Measurements from ENCODE around the gene SLC14A1. TPM values are rescaled to one million over a fixed set of nuclear protein-coding genes. Genes with fewer than 3 reads are reported as not detected.

SLC14A1 gene
- total and polyA plus RNA-seq, 5 donors, result 5.2 to 15.7 (median 9.8) TPM

GRCh38 chr18:45722899-45723298 lies 1.1 kb upstream of the SLC14A1 start:
- no peaks in the 10 kb centered on the region for H3K27me3 ChIP-seq (ENCODE audit: control insufficient read depth, insufficient read depth)
- H3K4me3 ChIP-seq (ENCODE audit: low read length), result no peak overlapping the region
- no peak overlapping the region for H3K27ac ChIP-seq (ENCODE audit: low read length)
- intact Hi-C loops (cut with DNase I), result loop anchor here in 2 of 4 donors (5.0 to 10.0 kb wide), 2 partner anchors 112 to 114 kb away; no protein-coding TSS in a partner anchor
- under 1% methylated on average over 5 of the region's 5 CpGs for WGBS
- DNase-seq (peak; percentile 68 to 91 (median 86)), ATAC-seq (peak in 1 of 2 donors; percentile 83)
- no peaks in the 10 kb centered on the region for H3K4me1 ChIP-seq (ENCODE audit: control insufficient read depth, insufficient read depth, low read length)
- no peaks in the 10 kb centered on the region for H3K9me3 ChIP-seq (ENCODE audit: control insufficient read depth, low read length)

GRCh38 chr18:45724601-45725000 lies 620 bp downstream of the SLC14A1 start:
- 57% methylated on average over 4 of the region's 4 CpGs for WGBS
- H3K4me1 ChIP-seq (ENCODE audit: control insufficient read depth, insufficient read depth, low read length), result no peaks in the 10 kb centered on the region
- H3K27me3 ChIP-seq (ENCODE audit: control insufficient read depth, insufficient read depth), result no peaks in the 10 kb centered on the region
- H3K4me3 ChIP-seq (ENCODE audit: low read length), result no peak overlapping the region
- H3K9me3 ChIP-seq (ENCODE audit: control insufficient read depth, low read length), result no peaks in the 10 kb centered on the region
- DNase-seq, result no peak
- H3K27ac ChIP-seq (ENCODE audit: low read length), result no peak overlapping the region
- no peak for ATAC-seq
- intact Hi-C loops (cut with DNase I), result loop anchor here in 2 of 4 donors (5.0 to 10.0 kb wide), 2 partner anchors 110 to 113 kb away; no protein-coding TSS in a partner anchor

GRCh38 chr18:45725336-45725735 lies 1.4 kb downstream of the SLC14A1 start:
- intact Hi-C loops (cut with DNase I), result loop anchor here in 1 of 4 donors (10.0 kb wide), 1 partner anchor 109 kb away; no protein-coding TSS in a partner anchor
- H3K4me1 ChIP-seq (ENCODE audit: control insufficient read depth, insufficient read depth, low read length), result no peaks in the 10 kb centered on the region
- DNase-seq (no peak), ATAC-seq (no peak)
- H3K27ac ChIP-seq (ENCODE audit: low read length), result no peak overlapping the region
- H3K4me3 ChIP-seq (ENCODE audit: low read length), result no peak overlapping the region
- WGBS, result 80% methylated on average over 4 of the region's 4 CpGs
- H3K9me3 ChIP-seq (ENCODE audit: control insufficient read depth, low read length), result no peaks in the 10 kb centered on the region
- no peaks in the 10 kb centered on the region for H3K27me3 ChIP-seq (ENCODE audit: control insufficient read depth, insufficient read depth)

- Histone ChIP-seq H3K4me3 (ENCODE audit: low read length) (no peak overlapping the region), H3K27me3 (ENCODE audit: control insufficient read depth, insufficient read depth) (no peaks in the 10 kb centered on the region), H3K27ac (ENCODE audit: low read length) (no peak overlapping the region), H3K4me1 (ENCODE audit: control insufficient read depth, insufficient read depth, low read length) (no peaks in the 10 kb centered on the region), H3K9me3 (ENCODE audit: control insufficient read depth, low read length) (no peaks in the 10 kb centered on the region)
- no peak for DNase-seq
- WGBS, result 79% methylated on average over 3 of the region's 3 CpGs
- intact Hi-C loops (cut with DNase I), result loop anchor here in 1 of 4 donors (10.0 kb wide), 1 partner anchor 108 kb away; no protein-coding TSS in a partner anchor
- no peak for ATAC-seq
These were observed 2.6 kb downstream of the SLC14A1 start for GRCh38 chr18:45726603-45727002.

- Histone ChIP-seq H3K27ac (ENCODE audit: low read length) (no peak overlapping the region), H3K9me3 (ENCODE audit: control insufficient read depth, low read length) (no peaks in the 10 kb centered on the region), H3K27me3 (ENCODE audit: control insufficient read depth, insufficient read depth) (no peaks in the 10 kb centered on the region), H3K4me3 (ENCODE audit: low read length) (no peak overlapping the region), H3K4me1 (ENCODE audit: control insufficient read depth, insufficient read depth, low read length) (no peaks in the 10 kb centered on the region)
- DNase-seq, result no peak
- 91% methylated on average over 18 of the region's 18 CpGs for WGBS
- ATAC-seq, result no peak
- intact Hi-C loops (cut with DNase I), result loop anchor here in 1 of 4 donors (10.0 kb wide), 1 partner anchor 108 kb away; no protein-coding TSS in a partner anchor
These were observed 3.1 kb downstream of the SLC14A1 start for GRCh38 chr18:45727068-45727467.

- Histone ChIP-seq H3K27me3 (ENCODE audit: control insufficient read depth, insufficient read depth) (no peaks in the 10 kb centered on the region), H3K4me3 (ENCODE audit: low read length) (no peak overlapping the region), H3K4me1 (ENCODE audit: control insufficient read depth, insufficient read depth, low read length) (no peaks in the 10 kb centered on the region), H3K9me3 (ENCODE audit: control insufficient read depth, low read length) (no peaks in the 10 kb centered on the region), H3K27ac (ENCODE audit: low read length) (no peak overlapping the region)
- 40% methylated on average over 2 of the region's 2 CpGs for WGBS
- intact Hi-C loops (cut with DNase I), result loop anchor here in 1 of 4 donors (10.0 kb wide), 1 partner anchor 106 kb away; no protein-coding TSS in a partner anchor
- ATAC-seq, result no peak
- DNase-seq, result no peak
These were observed 4.5 kb downstream of the SLC14A1 start for GRCh38 chr18:45728336-45729010.

- no peak for ATAC-seq
- DNase-seq, result no peak
- H3K4me3 ChIP-seq (ENCODE audit: low read length), result no peak overlapping the region
- H3K27ac ChIP-seq (ENCODE audit: low read length), result no peak overlapping the region
- no peaks in the 10 kb centered on the region for H3K27me3 ChIP-seq (ENCODE audit: control insufficient read depth, insufficient read depth)
- H3K9me3 ChIP-seq (ENCODE audit: control insufficient read depth, low read length), result no peaks in the 10 kb centered on the region
- no peaks in the 10 kb centered on the region for H3K4me1 ChIP-seq (ENCODE audit: control insufficient read depth, insufficient read depth, low read length)
- 61% methylated on average over 6 of the region's 6 CpGs for WGBS
- intact Hi-C loops (cut with DNase I), result no loop called here
These were observed 7.0 kb downstream of the SLC14A1 start for GRCh38 chr18:45730832-45731575.

GRCh38 chr18:45731716-45732115 lies 7.7 kb downstream of the SLC14A1 start:
- 76% methylated on average over 2 of the region's 2 CpGs for WGBS
- ATAC-seq (no peak), DNase-seq (no peak)

GRCh38 chr18:45733535-45733934 lies 9.6 kb downstream of the SLC14A1 start:
- no peaks in the 10 kb centered on the region for H3K9me3 ChIP-seq (ENCODE audit: control insufficient read depth, low read length)

More at GRCh38 chr18:45731716-45732115, 7.7 kb downstream of the SLC14A1 start:
- H3K9me3 ChIP-seq (ENCODE audit: control insufficient read depth, low read length), result no peaks in the 10 kb centered on the region
- no peaks in the 10 kb centered on the region for H3K27me3 ChIP-seq (ENCODE audit: control insufficient read depth, insufficient read depth)
- H3K4me1 ChIP-seq (ENCODE audit: control insufficient read depth, insufficient read depth, low read length), result no peaks in the 10 kb centered on the region
- no peak overlapping the region for H3K4me3 ChIP-seq (ENCODE audit: low read length)
- intact Hi-C loops (cut with DNase I), result no loop called here
- H3K27ac ChIP-seq (ENCODE audit: low read length), result no peak overlapping the region

GRCh38 chr18:45734505-45734904 lies 10.5 kb downstream of the SLC14A1 start:
- Histone ChIP-seq H3K9me3 (ENCODE audit: control insufficient read depth, low read length) (no peaks in the 10 kb centered on the region), H3K27ac (ENCODE audit: low read length) (no peak overlapping the region), H3K4me1 (ENCODE audit: control insufficient read depth, insufficient read depth, low read length) (no peaks in the 10 kb centered on the region), H3K27me3 (ENCODE audit: control insufficient read depth, insufficient read depth) (no peaks in the 10 kb centered on the region), H3K4me3 (ENCODE audit: low read length) (no peak overlapping the region)
- 92% methylated on average over 5 of the region's 5 CpGs for WGBS
- no peak for ATAC-seq
- DNase-seq, result no peak
- intact Hi-C loops (cut with DNase I), result no loop called here

More at GRCh38 chr18:45733535-45733934, 9.6 kb downstream of the SLC14A1 start:
- no peak overlapping the region for H3K4me3 ChIP-seq (ENCODE audit: low read length)
- H3K27ac ChIP-seq (ENCODE audit: low read length), result no peak overlapping the region
- no peaks in the 10 kb centered on the region for H3K4me1 ChIP-seq (ENCODE audit: control insufficient read depth, insufficient read depth, low read length)
- DNase-seq (no peak), ATAC-seq (no peak)
- WGBS, result 90% methylated on average over 7 of the region's 7 CpGs
- intact Hi-C loops (cut with DNase I), result no loop called here
- H3K27me3 ChIP-seq (ENCODE audit: control insufficient read depth, insufficient read depth), result no peaks in the 10 kb centered on the region

GRCh38 chr18:45734944-45735343 lies 11.0 kb downstream of the SLC14A1 start:
- intact Hi-C loops (cut with DNase I), result no loop called here
- H3K9me3 ChIP-seq (ENCODE audit: control insufficient read depth, low read length), result no peaks in the 10 kb centered on the region
- no peak overlapping the region for H3K4me3 ChIP-seq (ENCODE audit: low read length)
- no peaks in the 10 kb centered on the region for H3K27me3 ChIP-seq (ENCODE audit: control insufficient read depth, insufficient read depth)
- no peak for ATAC-seq
- 89% methylated on average over 6 of the region's 6 CpGs for WGBS
- no peaks in the 10 kb centered on the region for H3K4me1 ChIP-seq (ENCODE audit: control insufficient read depth, insufficient read depth, low read length)
- DNase-seq, result no peak
- H3K27ac ChIP-seq (ENCODE audit: low read length), result no peak overlapping the region

All from right cardiac atrium (tissue), 5 donors.